Stomach smooth muscle (tissue), 2 donors: ENCODE measurements around the gene GRIK2.

Experiments
- H3K27ac ChIP-seq: one replicate; pipeline ENCODE4 v1.7.0; 2013; ENCODE audit warnings: mild to moderate bottlenecking, low read length, inconsistent platforms
- H3K27me3 ChIP-seq, 2 donors: one replicate each; pipeline ENCODE4 v1.7.0; 2013; ENCODE audit warnings: low read length in 2 of 2; ENCODE audit not compliant: insufficient read depth in 2 of 2, control insufficient read depth in 1 of 2
- H3K36me3 ChIP-seq, 2 donors: one replicate each; pipeline ENCODE4 v1.7.0; 2013; ENCODE audit warnings: low read length in 2 of 2; ENCODE audit not compliant: control insufficient read depth in 2 of 2, insufficient read depth in 2 of 2
- H3K4me1 ChIP-seq: one replicate; pipeline ENCODE4 v1.7.0; 2013; ENCODE audit warnings: low read length; ENCODE audit not compliant: control insufficient read depth, insufficient read depth
- H3K4me3 ChIP-seq, 2 donors: one replicate each; pipeline ENCODE4 v1.7.0; 2013; ENCODE audit warnings: low read length in 2 of 2
- H3K9ac ChIP-seq, 2 donors: one replicate each; pipeline ENCODE4 v1.7.0; 2013; ENCODE audit warnings: low read length in 2 of 2, mild to moderate bottlenecking in 1 of 2
- H3K9me3 ChIP-seq, 2 donors: one replicate each; pipeline ENCODE4 v1.7.0; 2013; ENCODE audit warnings: low read length in 2 of 2; ENCODE audit not compliant: control insufficient read depth in 2 of 2
- donor health status: healthy.
- donor health status: Pancreatic carcinoma.

The GRIK2 gene

DNA sequence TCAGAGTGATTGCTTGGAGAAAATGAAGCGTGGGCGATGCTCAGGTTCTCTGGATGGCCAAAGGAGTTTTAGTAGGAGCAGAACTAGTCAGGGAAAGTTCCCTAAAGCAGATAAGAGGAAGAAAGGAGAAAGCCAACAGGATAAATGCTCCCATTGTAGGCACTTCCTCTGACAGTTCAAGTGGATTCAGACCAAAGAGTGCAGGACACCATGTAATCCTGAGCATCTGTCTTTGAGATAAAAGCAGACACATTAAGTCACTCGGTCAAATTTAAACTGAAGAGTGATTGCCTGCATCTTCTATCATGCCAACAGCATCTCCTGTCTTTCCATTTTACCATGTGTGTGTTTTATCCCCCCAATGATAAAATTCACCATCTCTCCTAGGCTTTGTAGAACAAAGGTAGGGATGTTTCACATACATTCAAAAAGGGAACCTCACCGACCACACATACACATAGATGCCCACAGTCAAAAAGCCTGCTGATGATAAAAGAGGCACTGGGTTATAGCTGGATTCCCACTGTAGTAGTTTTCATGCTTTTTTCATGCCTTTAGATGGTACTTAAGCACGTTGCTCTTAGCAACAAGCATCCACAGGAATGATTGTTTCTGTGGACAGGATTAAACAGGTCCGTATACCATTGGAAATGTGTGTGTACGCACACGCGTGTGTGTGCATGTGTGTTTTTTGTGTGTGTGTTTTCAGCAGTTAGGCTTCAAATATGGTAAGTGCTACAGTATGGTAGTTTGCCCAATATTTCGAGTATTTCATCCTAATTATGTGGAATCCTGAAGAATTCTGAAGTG is 7.0 kb downstream of the GRIK2 start:
- Histone ChIP-seq H3K4me3 (no peak overlapping the region), H3K9ac (no peak overlapping the region), H3K4me1 (peaks cover 7% of the 10 kb centered on the region), H3K36me3 (no peaks in the 10 kb centered on the region), H3K9me3 (peaks cover 0 to 4% of the 10 kb centered on the region in 2 donors), H3K27ac (no peak overlapping the region), H3K27me3 (peaks cover 32 to 60% of the 10 kb centered on the region in 2 donors)

DNA sequence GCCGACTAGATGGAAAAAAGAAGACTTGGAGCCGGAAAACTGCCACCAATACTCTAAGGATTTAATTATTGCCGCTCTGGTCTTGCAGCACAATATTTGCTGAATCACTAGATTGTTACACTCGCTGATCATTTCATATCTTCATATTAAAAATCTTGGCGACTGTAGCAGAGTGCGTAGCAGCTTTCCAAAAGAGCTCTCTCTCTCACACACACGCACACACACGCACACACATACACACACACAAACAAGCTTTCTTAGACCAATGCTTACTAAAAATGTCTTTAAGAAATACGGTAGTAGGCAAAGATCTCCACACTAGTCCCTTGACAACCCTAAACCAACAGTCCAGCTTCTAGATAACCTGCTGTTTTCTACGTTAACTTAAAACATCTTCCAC is 7.7 kb downstream of the GRIK2 start:
- Histone ChIP-seq H3K36me3 (no peaks in the 10 kb centered on the region), H3K4me1 (peaks cover 7% of the 10 kb centered on the region), H3K4me3 (no peak overlapping the region), H3K9ac (no peak overlapping the region), H3K9me3 (peaks cover 0 to 4% of the 10 kb centered on the region in 2 donors), H3K27me3 (peaks cover 32 to 58% of the 10 kb centered on the region in 2 donors), H3K27ac (no peak overlapping the region)

DNA sequence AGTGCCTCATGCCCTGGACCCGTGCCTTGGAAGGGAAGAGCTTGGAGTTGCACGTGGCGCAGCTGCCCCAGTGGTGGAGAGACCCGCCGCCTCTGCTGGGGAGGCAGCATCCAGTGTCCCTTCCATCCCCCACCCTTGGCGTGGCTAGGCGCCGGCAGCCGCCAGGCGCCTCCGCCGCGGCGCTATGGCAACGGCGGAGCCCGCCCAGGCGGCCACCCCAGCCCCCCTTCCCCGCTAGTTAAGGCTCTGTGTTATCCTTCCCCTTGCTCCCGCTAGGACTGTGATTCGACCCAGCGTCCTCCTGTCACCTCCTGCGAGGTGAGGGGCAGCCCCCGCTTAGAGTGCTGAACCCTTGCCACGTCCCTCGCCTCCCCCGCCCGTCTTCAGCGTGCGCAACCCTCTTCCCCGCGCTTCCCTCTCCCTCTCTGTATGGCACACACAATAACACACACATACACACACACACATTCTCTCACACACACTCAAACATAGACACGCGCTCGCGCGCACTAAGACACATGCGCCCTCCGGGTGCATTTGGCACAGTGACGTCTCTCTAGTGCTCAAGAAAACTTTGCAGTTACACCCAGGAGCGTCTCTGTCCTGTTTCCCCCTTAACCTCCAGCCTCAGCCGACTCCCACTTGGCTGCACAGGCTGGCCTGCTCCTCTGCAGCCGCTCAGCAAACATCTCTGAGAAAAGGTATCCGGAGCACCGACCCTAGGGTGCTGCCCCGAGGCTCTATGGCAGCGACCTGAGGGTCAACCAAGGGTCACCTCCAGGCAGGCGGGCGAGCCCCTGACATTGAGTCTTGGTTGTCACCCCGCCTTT is 8.5 kb downstream of the GRIK2 start:
- Histone ChIP-seq H3K36me3 (no peaks in the 10 kb centered on the region), H3K9ac (no peak overlapping the region), H3K9me3 (peaks cover 0 to 4% of the 10 kb centered on the region in 2 donors), H3K27me3 (peaks cover 32 to 55% of the 10 kb centered on the region in 2 donors), H3K27ac (no peak overlapping the region), H3K4me3 (peak overlapping the region in 1 of 2 donors; percentile 52), H3K4me1 (peaks cover 7% of the 10 kb centered on the region)

DNA sequence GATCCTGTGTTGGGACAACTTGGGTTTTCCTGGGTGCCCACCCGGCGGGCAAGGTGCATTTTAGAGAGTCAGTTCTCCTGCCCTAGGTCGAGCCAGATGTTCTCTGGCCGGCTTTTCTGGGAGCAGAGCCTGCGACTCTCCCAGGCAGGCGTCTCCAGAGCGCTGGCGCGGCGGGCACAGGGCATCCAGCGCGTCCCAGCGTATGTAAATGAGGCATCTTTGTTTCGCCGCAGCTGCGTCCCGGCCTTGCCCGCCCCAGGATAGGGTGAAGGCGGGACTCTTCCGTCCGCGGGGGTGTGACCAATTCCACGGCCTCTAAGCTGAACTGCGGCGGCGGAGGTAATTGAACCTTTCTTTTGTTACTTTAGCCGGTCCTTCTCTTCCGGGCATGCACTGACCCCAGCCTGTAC is 9.1 kb downstream of the GRIK2 start:
- Histone ChIP-seq H3K9me3 (peaks cover 0 to 4% of the 10 kb centered on the region in 2 donors), H3K27ac (no peak overlapping the region), H3K36me3 (no peaks in the 10 kb centered on the region), H3K9ac (no peak overlapping the region), H3K4me3 (peak overlapping the region in 1 of 2 donors; percentile 52), H3K4me1 (peaks cover 7% of the 10 kb centered on the region), H3K27me3 (peaks cover 32 to 55% of the 10 kb centered on the region in 2 donors)

DNA sequence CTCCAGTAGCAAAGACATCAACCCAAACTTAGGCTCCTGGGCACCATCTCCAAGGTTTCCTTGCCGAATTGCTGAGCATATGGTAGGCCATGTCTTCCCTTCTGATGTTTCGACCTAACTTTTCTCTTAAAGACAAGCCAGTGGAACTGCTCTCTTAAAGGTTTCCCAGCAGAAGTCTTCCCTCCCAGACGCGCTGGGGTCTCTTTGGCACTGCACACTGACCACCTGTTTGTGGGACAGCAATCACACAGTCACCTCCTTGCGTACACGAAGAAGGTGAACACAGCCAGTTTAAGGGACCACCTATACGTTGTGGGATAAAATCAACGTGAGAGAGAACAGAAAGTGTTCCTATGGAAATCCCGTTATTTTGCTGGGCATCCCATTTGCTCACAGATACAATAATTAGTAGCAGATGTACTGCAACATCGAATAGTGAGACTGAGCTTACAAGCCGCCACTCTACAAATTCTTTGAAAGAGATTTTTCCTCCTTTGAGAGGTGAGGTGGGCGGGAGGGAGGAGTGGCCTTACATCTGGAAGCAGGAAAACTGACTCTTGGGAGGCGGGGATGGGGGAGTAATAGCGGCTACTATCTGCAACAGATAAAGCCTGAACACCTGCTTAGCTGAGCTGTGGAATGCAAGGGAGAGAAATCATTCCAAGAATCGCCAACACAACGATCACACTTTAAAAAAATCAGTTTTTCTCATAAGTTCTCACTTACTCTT is 9.9 kb downstream of the GRIK2 start:
- Histone ChIP-seq H3K9ac (no peak overlapping the region), H3K27me3 (peaks cover 32 to 49% of the 10 kb centered on the region in 2 donors), H3K4me3 (no peak overlapping the region), H3K9me3 (peaks cover 0 to 4% of the 10 kb centered on the region in 2 donors), H3K27ac (no peak overlapping the region), H3K36me3 (no peaks in the 10 kb centered on the region), H3K4me1 (peaks cover 7% of the 10 kb centered on the region)

DNA sequence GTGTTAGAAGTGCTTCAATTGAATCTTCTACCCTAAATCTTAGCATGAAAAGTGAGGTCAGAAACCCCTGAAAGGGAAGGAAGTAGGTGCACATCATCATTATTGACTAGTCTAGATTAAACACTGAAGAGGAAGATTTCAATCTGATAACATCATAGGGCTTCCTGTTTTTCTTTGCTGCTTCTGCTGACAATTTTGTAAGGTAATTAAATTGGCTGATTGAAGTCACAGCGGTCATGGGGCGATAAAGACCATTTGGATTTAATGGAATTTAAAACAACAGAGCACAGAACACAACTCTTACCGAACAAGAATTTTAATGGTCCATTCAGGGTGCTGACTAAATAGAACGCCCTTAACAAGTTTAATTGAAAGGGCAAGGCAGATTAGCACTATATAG is 11.3 kb downstream of the GRIK2 start:
- Histone ChIP-seq H3K36me3 (no peaks in the 10 kb centered on the region), H3K9me3 (peaks cover 0 to 4% of the 10 kb centered on the region in 2 donors), H3K4me1 (peaks cover 7% of the 10 kb centered on the region), H3K27ac (no peak overlapping the region), H3K9ac (no peak overlapping the region), H3K4me3 (no peak overlapping the region), H3K27me3 (peaks cover 25 to 35% of the 10 kb centered on the region in 2 donors)

DNA sequence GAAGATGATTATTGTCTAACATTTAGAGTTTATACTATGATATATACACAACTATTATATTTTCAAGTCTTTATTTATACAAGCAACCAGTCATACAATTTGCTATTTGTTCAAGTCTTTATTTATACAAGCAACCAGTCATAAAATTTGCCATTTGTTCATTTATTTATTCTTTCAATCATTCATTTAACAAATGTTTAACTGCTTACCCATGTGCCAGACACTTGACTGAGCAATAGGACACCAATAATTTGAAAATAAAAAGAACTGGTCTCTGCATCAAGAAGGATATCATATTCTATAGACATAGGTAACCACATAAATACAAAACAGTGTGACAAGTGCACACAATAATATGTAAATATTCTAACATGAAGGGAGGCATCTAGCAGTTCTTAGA is 20.3 kb downstream of the GRIK2 start:
- Histone ChIP-seq H3K36me3 (no peaks in the 10 kb centered on the region), H3K4me3 (no peak overlapping the region), H3K27me3 (no peaks in the 10 kb centered on the region), H3K9ac (no peak overlapping the region), H3K9me3 (no peaks in the 10 kb centered on the region), H3K4me1 (no peaks in the 10 kb centered on the region), H3K27ac (no peak overlapping the region)

DNA sequence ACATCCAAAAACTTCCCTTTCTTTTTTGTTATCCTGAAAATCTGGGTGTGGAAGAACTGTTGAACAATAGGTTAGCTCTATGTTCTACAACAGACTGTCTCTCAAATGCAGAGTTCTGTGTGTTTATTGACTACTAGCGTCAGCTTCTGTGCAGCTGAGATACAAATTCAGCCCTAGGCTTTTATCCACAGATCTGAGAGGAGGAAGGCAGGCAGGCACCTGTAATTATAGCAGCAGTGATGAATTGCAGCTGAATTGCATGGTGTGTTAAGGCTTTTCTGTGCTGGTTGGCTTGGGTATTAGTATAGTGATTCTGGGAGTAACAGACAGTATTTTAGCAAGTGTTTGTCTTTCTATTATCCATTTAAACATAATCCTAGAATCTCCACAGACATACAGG is 24.4 kb downstream of the GRIK2 start:
- no peaks in the 10 kb centered on the region for H3K36me3 ChIP-seq
- no peaks in the 10 kb centered on the region for H3K9me3 ChIP-seq
- no peak overlapping the region for H3K9ac ChIP-seq
- no peaks in the 10 kb centered on the region for H3K4me1 ChIP-seq
- no peak overlapping the region for H3K27ac ChIP-seq
- no peak overlapping the region for H3K4me3 ChIP-seq
- no peaks in the 10 kb centered on the region for H3K27me3 ChIP-seq

DNA sequence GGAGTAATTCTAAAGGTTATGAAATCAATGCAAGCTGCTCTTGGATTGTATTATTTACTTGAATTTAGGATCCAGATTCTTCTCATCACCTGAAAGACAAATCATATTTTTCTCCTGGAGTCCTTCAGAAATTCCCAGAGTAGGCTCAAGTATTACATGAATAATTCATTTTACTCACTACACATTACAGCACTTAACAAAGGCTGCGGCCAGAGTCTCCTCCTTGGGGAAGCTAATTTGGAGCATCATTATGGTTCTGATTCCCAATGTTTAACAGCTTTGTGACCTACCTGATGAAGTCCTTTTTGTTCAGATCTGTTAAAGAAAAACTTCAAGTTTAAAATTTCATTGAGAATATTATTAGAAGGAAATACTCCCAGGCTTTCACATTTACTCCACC is 28.7 kb downstream of the GRIK2 start:
- H3K4me1 ChIP-seq = no peaks in the 10 kb centered on the region
- no peak overlapping the region for H3K27ac ChIP-seq
- no peaks in the 10 kb centered on the region for H3K9me3 ChIP-seq
- no peak overlapping the region for H3K9ac ChIP-seq
- no peaks in the 10 kb centered on the region for H3K27me3 ChIP-seq
- H3K36me3 ChIP-seq = no peaks in the 10 kb centered on the region
- no peak overlapping the region for H3K4me3 ChIP-seq

DNA sequence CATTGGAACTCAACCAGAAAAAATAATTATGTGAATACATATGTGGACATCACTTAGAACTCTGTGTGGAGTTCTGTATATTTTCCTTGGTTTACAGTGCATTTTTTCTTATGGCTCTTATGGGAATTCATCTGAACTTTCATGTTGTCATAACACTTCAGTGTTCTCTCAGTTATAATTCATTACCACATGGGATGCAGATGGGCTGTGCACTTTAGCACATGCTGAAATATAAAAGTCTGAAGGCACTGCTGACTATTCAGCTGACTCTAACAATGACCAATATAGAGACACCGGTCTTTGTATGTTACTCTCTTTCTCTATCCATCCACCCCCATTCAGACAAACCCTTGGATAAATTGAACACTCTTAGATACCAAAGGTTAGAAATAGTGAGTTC is 29.3 kb downstream of the GRIK2 start:
- no peak overlapping the region for H3K4me3 ChIP-seq
- H3K27me3 ChIP-seq = no peaks in the 10 kb centered on the region
- no peak overlapping the region for H3K9ac ChIP-seq
- H3K9me3 ChIP-seq = no peaks in the 10 kb centered on the region
- no peaks in the 10 kb centered on the region for H3K4me1 ChIP-seq
- H3K27ac ChIP-seq = no peak overlapping the region
- no peaks in the 10 kb centered on the region for H3K36me3 ChIP-seq
